Fibroblast of lung (primary cell): Measurements from ENCODE around the gene VAPB. TPM values are rescaled to one million over a fixed set of nuclear protein-coding genes. Genes with fewer than 3 reads are reported as not detected.

ENCODE experiments used
- DNase-seq, 2 donors: peaks; one replicate each; pipeline versions ENCODE4 v3.0.0 to v3.0.0-alpha.2; 2010; ENCODE audit warnings: low read depth in 2 of 2
- H2AFZ ChIP-seq: 2 replicates; pipeline ENCODE4 v1.5.1; 2012; ENCODE audit warnings: low read length, control low read depth, inconsistent platforms
- H3K27ac ChIP-seq: 2 replicates; pipeline ENCODE4 v1.5.1; 2011; ENCODE audit warnings: low read length, control low read depth; ENCODE audit not compliant: insufficient read depth
- H3K27me3 ChIP-seq: 2 replicates; pipeline ENCODE4 v1.5.1; 2011; ENCODE audit warnings: mild to moderate bottlenecking, low read length; ENCODE audit not compliant: control insufficient read depth, insufficient read depth
- H3K36me3 ChIP-seq: 2 replicates; pipeline ENCODE4 v1.5.1; 2011; ENCODE audit warnings: low read length; ENCODE audit not compliant: control insufficient read depth, insufficient read depth
- H3K4me1 ChIP-seq: 2 replicates; pipeline ENCODE4 v1.5.1; 2011; ENCODE audit warnings: low read length; ENCODE audit not compliant: control insufficient read depth, insufficient read depth; ENCODE audit errors: extremely low read depth
- H3K4me2 ChIP-seq: 2 replicates; pipeline ENCODE4 v1.5.1; 2011; ENCODE audit warnings: low read length, control low read depth; ENCODE audit not compliant: insufficient read depth; ENCODE audit errors: extremely low read depth
- H3K4me3 ChIP-seq, 4 experiments: fragments of 200-600 bp in 1 of 4; sonication (generic) in 1 of 4; replicated peaks in 1 of 4; 2 replicates each; pipeline ENCODE4 v1.5.1; 2011 to 2016; ENCODE audit warnings: low read length in 4 of 4, low read depth in 3 of 4, mild to moderate bottlenecking in 3 of 4, control low read depth in 2 of 4, inconsistent platforms in 1 of 4, mixed read lengths in 1 of 4; ENCODE audit not compliant: insufficient read depth in 1 of 4; ENCODE audit errors: control extremely low read depth in 1 of 4
- H3K79me2 ChIP-seq: 2 replicates; pipeline ENCODE4 v1.5.1; 2012; ENCODE audit warnings: mild to moderate bottlenecking, low read length, inconsistent platforms; ENCODE audit not compliant: control insufficient read depth, insufficient read depth
- H3K9ac ChIP-seq: 2 replicates; pipeline ENCODE4 v1.5.1; 2011; ENCODE audit warnings: mild to moderate bottlenecking, low read length, control low read depth; ENCODE audit not compliant: insufficient read depth
- H3K9me3 ChIP-seq: 2 replicates; pipeline ENCODE4 v1.5.1; 2012; ENCODE audit warnings: low read depth, low read length; ENCODE audit not compliant: control insufficient read depth, insufficient read depth
- H4K20me1 ChIP-seq: 2 replicates; pipeline ENCODE4 v1.5.1; 2011; ENCODE audit warnings: low read length; ENCODE audit not compliant: control insufficient read depth, insufficient read depth; ENCODE audit errors: extremely low read depth
- EZH2 ChIP-seq: IDR thresholded peaks from 2 replicates; pipeline ENCODE4 v1.5.1; 2012; ENCODE audit warnings: low read length, control low read depth, mild to moderate bottlenecking; ENCODE audit errors: missing control alignments
- polyA plus RNA-seq, 2 donors: library from polyadenylated mRNA; depleted of rRNA in 1 of 2; stranded (reverse) in 1 of 2; unstranded in 1 of 2; fragments of >200 nt; gene quantifications; 2 replicates each; pipeline ENCODE4 v1.2.1, GENCODE V29; 2011 to 2012; ENCODE audit warnings: missing spikeins in 1 of 2
- total RNA-seq: library from RNA; depleted of rRNA; stranded (reverse); fragments of >200 nt; gene quantifications from 2 replicates; pipeline ENCODE4 v1.2.1, GENCODE V29; 2014
- TF ChIP-seq, protein P1 (sequence below), 2 donors: IDR thresholded peaks in 1 of 2; conservative IDR thresholded peaks in 1 of 2; 1 replicate in 1 of 2; 2 replicates in 1 of 2; pipeline ENCODE4 v1.5.1; 2011 to 2012; ENCODE audit warnings: low read length in 2 of 2, control low read depth in 1 of 2, inconsistent platforms in 1 of 2, low read depth in 1 of 2, mild to moderate bottlenecking in 1 of 2

VAPB gene
- total and polyA plus RNA-seq, 2 donors (not counting 1 experiment from before 2014, with no cell fraction given): 13.0 to 43.7 TPM

- H3K4me2 ChIP-seq: no peak overlapping the region
- no peak for DNase-seq
- no peak overlapping the region for H3K27ac ChIP-seq
- TF ChIP-seq, protein P1, sequence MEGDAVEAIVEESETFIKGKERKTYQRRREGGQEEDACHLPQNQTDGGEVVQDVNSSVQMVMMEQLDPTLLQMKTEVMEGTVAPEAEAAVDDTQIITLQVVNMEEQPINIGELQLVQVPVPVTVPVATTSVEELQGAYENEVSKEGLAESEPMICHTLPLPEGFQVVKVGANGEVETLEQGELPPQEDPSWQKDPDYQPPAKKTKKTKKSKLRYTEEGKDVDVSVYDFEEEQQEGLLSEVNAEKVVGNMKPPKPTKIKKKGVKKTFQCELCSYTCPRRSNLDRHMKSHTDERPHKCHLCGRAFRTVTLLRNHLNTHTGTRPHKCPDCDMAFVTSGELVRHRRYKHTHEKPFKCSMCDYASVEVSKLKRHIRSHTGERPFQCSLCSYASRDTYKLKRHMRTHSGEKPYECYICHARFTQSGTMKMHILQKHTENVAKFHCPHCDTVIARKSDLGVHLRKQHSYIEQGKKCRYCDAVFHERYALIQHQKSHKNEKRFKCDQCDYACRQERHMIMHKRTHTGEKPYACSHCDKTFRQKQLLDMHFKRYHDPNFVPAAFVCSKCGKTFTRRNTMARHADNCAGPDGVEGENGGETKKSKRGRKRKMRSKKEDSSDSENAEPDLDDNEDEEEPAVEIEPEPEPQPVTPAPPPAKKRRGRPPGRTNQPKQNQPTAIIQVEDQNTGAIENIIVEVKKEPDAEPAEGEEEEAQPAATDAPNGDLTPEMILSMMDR (conservative IDR thresholded peaks at IDR 0.05 in 1 of 2, IDR thresholded peaks at IDR 0.05 in 1 of 2; ENCODE audit: low read depth in 1 of 2, low read length in 2 of 2): no peak
- no peak for TF ChIP-seq EZH2
- H4K20me1 ChIP-seq: no peaks in the 10 kb centered on the region
- H3K4me3 ChIP-seq: no peak overlapping the region
- no peak overlapping the region for H3K9ac ChIP-seq
- no peaks in the 10 kb centered on the region for H3K4me1 ChIP-seq
- H3K36me3 ChIP-seq: no peaks in the 10 kb centered on the region
- H3K27me3 ChIP-seq: peaks cover 3% of the 10 kb centered on the region
- H2AFZ ChIP-seq: no peak overlapping the region
- H3K79me2 ChIP-seq: no peaks in the 10 kb centered on the region
- H3K9me3 ChIP-seq: no peaks in the 10 kb centered on the region
Observed at GRCh38 chr20:58479726-58480440, 90.9 kb downstream of the VAPB start.

GRCh38 chr20:58480551-58481336 lies 91.7 kb downstream of the VAPB start:
- no peak overlapping the region for H2AFZ ChIP-seq
- DNase-seq: no peak
- no peaks in the 10 kb centered on the region for H3K9me3 ChIP-seq
- no peaks in the 10 kb centered on the region for H4K20me1 ChIP-seq
- no peaks in the 10 kb centered on the region for H3K36me3 ChIP-seq
- H3K9ac ChIP-seq: no peak overlapping the region
- no peak overlapping the region for H3K4me2 ChIP-seq
- H3K27me3 ChIP-seq: peaks cover 3% of the 10 kb centered on the region
- no peak for TF ChIP-seq EZH2
- TF ChIP-seq, protein P1 (conservative IDR thresholded peaks at IDR 0.05 in 1 of 2, IDR thresholded peaks at IDR 0.05 in 1 of 2; ENCODE audit: low read depth in 1 of 2, low read length in 2 of 2): no peak
- H3K4me3 ChIP-seq: no peak overlapping the region
- H3K27ac ChIP-seq: no peak overlapping the region
- H3K4me1 ChIP-seq: no peaks in the 10 kb centered on the region
- H3K79me2 ChIP-seq: no peaks in the 10 kb centered on the region

GRCh38 chr20:58481481-58482021 lies 92.5 kb downstream of the VAPB start:
- DNase-seq: peak in 1 of 2 donors; percentile 59
- Histone ChIP-seq H3K9me3 (no peaks in the 10 kb centered on the region), H4K20me1 (no peaks in the 10 kb centered on the region), H3K27ac (no peak overlapping the region), H2AFZ (no peak overlapping the region), H3K4me2 (no peak overlapping the region), H3K4me1 (no peaks in the 10 kb centered on the region), H3K27me3 (peaks cover 3% of the 10 kb centered on the region), H3K4me3 (no peak overlapping the region), H3K36me3 (no peaks in the 10 kb centered on the region), H3K79me2 (no peaks in the 10 kb centered on the region), H3K9ac (no peak overlapping the region)
- no peak for TF ChIP-seq EZH2
- TF ChIP-seq, protein P1 (conservative IDR thresholded peaks at IDR 0.05 in 1 of 2, IDR thresholded peaks at IDR 0.05 in 1 of 2; ENCODE audit: low read depth in 1 of 2, low read length in 2 of 2): peak; percentile 34 to 67
